Hippocampal formation (tissue), 2 donors: ENCODE measurements around the gene ARFRP1.
A peak's percentile ranks its signal among the peaks of the same experiment; 100 is the strongest.
"Not testable (repeated sequence)": the region's sequence is repeated elsewhere in the genome, so short reads cannot be mapped to it uniquely, and the experiment has no call there.

Source experiments
- DNase-seq, 2 donors: peaks; one replicate each; lab custom pipeline; 2025; lab: John Stamatoyannopoulos, UW

ARFRP1 gene

DNA sequence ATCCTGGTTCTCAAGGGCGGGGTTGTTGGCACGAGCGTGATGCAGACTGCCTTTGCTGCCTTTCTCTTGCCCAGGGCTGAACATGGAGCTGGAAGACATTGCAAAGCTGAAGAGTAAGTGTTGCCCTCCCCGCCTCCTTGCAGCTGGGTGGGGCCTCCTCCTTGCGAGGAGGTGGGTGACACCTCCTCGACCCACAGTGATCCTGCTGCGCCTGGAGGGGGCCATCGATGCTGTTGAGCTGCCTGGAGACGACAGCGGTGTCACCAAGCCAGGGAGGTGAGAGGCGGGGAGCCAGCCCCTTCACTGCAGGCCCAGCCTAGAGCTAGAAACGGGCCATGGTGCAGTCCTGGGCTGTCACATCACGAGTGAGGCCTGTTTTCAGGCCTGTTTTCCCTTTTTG lies 29.7 kb downstream of the ARFRP1 start:
- no peak for DNase-seq

DNA sequence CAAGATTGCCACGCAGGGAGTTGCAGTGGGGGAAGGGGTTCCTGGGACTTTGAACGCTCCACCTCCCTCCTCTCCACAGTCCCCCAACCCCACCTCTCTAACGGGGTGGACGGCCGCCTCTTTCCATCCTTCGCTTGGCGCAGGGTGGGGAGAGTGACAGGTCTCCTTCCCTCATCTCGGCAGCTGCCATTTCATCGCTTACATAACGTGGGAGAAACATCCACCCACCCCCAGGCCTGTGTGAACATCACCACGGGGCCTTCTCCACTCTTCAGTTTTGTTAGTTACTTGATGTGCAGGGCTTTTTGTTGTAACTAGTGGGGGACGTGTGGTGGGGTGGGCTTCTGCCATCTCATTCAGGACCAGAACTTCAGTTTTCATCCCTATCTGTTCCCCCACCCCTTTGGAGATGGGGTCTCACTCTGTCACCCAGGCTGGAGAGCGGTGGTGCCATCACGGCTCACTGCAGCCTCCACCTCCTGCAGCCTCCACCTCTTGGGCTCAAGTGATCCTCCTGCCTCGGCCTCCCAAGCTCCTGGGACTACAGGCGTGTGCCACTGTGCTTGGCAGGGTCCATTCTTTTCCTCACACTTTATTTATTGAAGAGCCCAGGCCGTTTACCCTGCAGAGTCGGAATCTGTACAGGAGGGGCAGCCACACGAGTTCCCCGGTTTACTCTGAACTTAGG lies 32.0 kb downstream of the ARFRP1 start:
- DNase-seq: no peak

DNA sequence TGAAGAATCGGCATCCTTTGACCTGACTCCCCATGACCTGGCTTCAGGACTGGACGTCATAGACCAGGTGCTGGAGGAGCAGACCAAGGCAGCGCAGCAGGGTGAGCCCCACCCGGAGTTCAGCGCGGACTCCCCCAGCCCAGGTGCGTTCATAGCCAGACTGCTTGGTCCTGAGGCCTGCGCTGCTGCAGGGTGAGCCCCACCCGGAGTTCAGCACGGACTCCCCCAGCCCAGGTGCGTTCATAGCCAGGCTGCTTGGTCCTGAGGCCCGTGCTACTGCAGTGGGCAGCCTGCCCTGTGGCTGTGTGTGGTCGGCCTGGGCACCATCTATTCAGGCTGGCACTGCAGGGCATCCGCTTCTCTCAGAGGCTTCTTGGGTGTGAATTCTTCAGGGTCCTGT lies 33.8 kb downstream of the ARFRP1 start:
- DNase-seq: no peak

DNA sequence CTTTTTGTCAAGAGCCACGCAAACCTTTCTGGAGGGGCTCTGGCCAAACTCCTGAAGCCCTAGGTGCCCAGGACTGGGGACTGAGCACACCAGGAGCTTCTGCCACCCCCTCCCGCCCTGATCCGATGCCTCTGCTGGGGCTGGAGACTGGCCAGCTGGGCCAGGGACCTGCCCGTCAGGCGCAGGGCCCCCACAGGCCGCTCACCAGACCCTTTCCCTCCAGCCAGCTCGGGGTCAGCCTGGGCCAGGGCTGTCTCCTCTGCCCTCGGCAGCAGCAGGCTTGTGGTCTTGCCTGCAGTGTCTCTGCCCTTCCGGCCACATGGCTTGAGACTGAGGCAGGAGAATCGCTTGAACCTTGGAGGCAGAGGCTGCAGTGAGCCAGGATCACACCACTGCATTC lies 35.1 kb downstream of the ARFRP1 start:
- DNase-seq: no peak

DNA sequence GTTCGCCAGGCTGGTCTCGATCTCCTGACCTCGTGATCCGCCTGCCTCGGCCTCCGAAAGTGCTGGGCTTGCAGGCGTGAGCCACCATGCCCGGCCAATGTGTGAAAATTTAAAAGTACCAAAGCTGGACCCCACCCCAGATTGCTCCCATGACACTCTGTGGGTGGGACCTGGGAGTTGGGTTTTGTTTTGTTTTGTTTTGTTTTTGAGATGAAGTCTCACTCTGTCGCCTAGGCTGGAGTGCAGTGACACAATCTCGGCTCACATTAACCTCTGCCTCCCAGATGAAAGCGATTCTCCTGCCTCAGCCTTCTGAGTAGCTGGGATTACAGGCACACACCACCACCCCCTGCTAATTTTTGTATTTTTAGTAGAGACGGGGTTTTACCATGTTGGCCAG lies 36.1 kb downstream of the ARFRP1 start:
- DNase-seq: not testable (repeated sequence)

DNA sequence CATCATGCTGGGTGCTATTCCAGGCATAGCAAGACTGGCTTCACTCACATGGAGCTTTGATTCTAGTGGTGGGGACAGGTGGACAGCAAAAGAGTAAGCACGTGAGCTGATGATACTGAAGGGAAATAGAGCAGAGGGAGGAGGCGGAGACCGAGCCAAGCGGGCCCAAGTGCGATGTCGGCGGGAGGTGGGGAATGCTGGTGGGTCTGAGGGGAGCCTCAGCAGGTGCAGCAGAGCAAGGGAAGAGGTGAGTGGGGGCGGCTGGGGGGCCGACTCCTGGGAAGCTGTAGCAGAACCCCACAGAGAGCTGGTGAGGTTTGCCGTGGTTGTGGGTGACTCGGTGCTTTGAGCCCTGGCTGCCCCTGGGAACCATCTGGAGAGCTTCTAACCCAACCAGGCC lies 39.4 kb downstream of the ARFRP1 start:
- DNase-seq: no peak

DNA sequence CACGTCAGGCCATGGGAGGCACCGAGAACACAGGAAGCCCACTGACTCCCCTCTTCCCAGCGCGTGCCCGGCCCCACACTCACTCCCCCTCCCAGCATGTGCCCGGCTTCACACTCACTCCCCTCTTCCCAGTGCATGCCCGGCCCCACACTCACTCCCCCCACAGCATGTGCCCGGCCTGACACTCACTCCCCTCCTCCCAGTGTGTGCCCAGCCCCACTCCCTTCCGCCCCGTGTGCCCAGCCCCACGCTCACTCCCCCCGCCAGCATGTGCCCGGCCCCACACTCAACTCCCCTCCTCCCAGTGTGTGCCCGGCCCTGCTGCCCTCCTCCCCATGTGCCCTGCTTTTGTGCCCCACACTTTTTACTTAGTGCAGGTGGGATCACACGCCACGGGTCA lies 39.9 kb downstream of the ARFRP1 start:
- no peak for DNase-seq

DNA sequence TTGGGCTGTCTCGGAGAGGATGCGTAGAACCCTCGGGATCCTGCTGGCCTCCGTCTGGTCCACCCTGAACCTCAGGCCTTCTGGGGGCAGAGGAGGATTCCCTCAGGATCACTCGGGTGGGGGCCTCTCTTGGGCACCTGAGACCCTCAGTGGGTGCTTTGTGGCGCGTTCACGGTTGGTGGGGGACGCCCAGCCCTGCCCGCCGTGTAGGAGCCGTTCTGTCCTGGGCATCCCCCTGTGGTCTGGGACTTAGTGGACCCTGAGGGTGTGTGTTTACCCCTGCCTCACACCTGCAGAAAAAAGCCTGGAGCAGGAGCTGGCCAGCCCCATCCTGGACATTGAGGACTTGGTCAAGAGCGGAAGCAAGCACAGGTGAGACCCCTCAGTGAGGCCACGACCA lies 42.1 kb downstream of the ARFRP1 start:
- no peak for DNase-seq

DNA sequence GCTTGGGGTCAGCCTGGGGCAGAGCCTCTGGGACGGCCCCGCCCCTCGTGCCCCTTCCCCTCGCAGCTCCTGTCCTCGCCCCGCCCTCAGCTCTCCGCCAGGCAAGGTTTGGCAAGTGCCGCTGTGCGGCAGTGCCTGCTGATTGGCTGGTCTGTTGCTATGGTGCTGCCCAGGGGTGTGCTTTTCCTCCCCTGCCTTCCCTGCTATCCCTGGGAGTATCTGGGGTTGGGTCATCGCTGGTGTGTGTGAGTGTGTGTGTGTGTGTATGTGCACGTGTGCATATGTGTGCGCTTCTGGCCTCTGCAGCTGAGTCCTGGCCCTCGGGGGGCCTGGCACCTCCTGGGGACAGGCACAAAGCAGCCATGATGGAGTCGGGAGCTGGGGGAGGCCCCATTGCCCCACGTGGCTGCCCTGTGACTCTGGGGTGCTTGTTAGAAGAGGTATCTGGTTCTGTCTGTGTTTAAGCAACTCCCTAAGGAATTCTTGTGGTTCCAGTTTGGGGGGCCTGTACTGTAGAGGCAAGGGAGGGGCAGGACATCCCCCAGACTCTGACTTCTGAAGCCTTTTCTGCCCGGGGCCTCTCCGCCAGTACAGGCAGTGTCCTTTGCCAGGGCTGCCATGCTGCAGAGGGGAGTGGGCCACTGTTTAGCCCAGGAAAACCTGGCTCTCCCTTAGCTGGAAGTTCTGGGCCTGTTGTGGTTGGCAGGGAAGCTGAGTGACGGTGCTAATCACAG lies 42.7 kb downstream of the ARFRP1 start:
- peak; percentile 17 to 39 for DNase-seq

DNA sequence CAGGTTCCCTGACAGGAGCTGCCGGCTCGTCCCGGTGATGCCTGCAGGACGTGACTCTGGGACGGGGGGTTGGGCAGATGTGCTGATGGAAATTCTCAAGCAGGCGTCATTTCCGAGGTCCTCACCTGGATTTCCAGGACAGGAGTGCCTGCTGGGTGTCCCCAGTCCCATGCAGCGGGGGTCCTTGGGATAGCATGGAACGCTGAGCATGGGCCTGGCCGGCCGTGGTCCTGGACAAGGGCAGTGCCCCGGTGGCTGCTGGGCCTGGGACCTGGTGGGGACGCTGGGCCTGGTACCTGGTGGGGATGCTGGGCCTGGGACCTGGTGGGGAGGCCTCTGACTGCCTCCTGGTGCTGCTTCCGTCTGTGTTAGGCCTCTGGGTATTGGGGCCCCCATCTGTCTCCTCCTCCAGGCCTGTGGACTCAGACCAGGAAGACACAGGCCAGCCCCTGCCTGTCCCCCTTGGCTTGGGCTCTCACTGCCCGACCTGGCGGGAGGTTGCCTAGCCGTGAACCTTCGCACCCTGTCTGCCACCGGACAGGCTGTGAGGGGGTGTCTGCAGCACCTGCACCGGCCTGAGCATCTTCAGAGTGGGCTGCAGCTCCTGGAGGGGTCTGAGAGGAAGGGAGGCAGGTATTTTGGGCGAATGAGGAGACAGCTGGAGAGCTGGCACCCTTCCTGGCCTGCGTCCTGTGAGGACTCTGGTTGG lies 43.5 kb downstream of the ARFRP1 start:
- no peak for DNase-seq

DNA sequence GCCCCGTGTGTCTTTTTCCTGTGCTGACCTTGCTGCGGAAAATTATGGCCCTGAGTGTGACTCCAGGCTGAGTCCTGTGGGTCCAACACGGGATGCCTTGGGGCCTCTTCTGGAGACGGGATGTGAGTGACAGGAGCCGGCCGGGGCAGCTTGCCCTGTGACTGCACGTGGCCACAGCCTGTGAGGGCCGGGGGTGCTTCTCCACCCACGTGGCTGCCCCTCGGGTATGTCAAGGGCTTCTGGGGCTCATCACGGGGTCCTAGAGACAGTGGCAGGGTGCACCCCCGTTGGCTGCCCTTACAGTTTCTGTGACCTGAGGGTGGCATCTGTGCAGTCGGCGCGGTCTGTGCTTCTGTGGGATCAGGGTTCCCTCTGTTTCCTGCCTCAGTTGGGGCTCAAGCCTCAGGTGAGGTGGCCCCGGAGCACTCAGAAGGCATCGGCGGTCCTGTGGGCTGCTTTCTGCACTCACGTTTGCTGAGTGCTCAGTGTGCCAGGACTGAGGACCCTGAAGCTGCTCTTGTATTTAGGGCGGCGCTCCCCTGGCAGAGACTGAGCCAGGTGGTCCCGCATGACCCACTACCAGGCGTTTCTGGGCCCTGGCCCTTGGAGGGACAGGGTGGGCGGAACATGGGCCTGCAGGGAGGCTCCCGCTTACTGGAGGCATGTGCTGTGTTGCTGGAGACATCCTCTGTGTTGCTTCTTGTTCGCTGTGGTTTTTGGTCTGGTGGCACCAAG lies 44.3 kb downstream of the ARFRP1 start:
- DNase-seq: no peak

DNA sequence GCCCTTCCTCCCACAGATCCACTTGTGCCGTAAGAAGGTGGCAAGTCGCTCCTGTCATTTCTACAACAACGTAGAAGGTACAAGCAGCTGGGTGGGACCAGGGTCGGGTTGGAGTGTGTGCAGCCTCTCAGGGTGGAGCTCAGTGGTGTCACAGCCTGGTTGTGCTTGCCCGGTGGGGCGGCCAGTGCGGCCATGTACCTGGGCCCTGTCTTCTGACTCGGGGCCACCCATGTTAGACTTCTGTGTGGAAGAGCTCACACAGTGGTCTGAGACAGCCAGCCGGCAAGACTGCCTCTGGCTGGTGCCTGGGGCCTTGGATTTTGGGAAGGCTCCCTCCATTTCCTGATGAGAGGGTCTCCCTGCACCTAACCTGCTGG lies 45.0 kb downstream of the ARFRP1 start:
- DNase-seq: no peak

DNA sequence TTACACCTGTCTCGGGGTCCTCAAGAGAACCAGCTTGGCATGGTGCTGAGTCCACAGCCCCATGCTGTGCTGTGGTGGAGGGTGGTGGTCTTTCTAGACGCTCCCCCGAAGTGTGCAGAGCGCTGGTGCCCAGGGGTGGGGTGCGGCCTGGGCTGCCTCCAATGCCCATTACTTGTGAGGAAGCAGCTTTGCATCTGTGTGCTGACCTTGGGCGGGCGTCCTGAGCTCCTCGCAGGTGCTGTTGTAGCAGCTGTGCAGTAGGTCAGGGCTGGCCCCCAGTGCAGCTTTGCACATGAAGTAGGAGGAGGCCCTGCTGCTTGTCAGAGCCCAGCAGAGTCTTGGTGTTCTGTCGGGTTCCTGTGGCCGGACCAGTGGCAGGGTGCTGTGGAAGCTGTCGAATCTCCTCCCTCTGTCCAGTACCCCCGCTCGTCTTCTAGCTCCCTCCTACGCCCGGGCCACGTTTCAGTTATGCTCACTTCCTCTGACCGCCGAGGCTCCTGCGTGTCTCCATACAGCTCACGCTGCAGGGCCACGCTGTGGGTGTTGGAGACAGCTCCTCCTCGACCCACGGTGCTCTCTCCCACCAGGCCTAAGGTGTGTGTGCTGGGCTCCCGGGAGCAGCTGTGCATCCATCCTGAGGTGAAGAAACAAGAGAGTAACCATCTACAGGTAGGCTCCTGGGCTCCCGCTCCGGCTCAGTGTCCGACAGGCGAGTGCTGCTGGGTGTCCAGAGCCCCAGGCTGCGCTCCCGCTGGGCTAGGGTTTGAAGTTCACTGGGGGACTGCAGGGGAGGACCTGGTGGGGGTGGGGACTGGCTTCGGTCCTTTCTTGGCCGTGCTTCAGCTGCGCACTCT lies 45.6 kb downstream of the ARFRP1 start:
- DNase-seq: no peak

DNA sequence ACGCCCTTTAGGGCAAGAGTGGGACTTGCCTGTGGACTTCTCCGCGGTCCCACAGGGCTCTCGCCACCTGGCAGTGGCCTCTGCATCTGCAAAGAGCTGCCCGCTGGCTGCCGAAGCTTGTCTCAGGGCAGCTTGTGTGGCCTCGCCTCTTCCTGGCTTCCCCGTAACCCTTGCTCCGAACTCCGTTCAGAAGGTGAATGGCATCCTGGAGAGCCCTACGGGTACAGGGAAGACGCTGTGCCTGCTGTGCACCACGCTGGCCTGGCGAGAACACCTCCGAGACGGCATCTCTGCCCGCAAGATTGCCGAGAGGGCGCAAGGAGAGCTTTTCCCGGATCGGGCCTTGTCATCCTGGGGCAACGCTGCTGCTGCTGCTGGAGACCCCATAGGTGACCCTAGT lies 46.7 kb downstream of the ARFRP1 start:
- DNase-seq: no peak

DNA sequence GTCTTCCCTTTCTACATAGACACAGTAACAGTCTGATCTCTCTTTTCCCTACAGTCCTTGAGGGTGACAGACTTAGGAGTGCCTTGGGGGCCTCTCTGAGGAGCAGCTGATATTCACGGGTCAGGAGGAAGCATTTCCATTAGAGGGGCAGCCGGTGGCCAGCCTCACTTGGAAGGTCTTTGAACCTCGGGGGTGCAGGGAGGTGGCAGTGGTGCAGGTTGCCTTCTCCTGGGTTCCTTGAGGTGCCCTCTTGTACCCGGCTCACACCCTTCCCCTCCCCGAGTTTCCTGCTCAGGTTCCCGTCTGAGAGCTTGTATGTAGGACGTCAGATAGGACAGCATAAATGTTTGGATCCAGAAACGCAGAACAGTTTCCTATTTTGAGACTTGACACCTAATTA lies 47.2 kb downstream of the ARFRP1 start:
- DNase-seq: no peak

DNA sequence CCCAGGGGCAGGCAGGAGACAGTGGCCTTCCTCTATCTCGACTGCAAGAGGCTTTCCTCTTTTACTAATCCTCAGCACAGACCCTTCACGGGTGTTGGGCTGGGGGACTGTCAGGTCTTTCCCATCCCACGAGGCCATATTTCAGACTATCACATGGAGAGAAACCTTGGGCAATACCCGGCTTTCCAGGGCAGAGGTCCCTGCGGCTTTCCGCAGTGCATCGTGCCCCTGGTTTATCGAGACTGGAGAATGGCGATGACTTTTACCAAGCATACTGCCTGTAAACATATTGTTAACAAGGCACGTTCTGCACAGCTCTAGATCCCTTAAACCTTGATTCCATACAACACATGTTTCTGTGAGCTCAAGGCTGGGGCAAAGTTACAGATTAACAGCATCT lies 47.6 kb downstream of the ARFRP1 start:
- DNase-seq: not testable (repeated sequence)

DNA sequence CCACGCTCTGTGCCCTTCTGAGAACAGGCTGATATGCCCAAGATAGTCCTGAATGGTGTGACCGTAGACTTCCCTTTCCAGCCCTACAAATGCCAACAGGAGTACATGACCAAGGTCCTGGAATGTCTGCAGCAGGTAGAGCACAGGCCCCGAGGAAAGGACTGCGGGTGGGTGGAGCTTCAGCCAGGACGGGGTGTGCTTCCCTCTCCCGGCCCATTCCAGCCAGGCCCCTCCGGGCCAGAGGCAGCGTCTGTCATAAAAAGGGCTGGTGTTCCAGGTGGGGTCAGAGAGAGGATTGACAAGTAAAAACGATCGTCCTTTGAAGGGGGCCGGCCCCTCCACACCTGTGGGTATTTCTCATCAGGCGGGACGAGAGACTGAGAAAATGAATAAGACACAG lies 48.4 kb downstream of the ARFRP1 start:
- no peak for DNase-seq

DNA sequence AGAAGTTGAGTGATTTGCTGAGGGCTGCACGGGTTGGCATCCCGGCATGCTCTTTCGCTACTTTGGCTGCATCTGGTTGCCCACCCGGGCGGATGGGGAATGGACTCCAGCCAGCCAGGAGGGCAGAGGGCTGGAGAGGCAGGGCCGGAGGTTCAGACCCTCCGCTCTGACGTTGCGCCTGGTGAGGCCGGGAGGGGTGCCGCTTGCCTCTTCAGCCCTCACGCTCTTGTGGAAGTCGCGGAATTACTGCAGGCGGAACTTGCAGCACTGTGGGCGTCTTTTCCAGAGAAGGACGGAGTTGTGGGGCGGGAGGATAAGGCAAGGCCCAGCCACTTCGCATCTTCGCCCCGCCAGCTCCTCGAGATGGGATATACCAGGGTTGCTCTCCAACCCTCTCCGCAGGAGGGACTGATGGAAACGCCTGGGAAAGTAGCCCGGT lies 49.0 kb downstream of the ARFRP1 start:
- DNase-seq: no peak

DNA sequence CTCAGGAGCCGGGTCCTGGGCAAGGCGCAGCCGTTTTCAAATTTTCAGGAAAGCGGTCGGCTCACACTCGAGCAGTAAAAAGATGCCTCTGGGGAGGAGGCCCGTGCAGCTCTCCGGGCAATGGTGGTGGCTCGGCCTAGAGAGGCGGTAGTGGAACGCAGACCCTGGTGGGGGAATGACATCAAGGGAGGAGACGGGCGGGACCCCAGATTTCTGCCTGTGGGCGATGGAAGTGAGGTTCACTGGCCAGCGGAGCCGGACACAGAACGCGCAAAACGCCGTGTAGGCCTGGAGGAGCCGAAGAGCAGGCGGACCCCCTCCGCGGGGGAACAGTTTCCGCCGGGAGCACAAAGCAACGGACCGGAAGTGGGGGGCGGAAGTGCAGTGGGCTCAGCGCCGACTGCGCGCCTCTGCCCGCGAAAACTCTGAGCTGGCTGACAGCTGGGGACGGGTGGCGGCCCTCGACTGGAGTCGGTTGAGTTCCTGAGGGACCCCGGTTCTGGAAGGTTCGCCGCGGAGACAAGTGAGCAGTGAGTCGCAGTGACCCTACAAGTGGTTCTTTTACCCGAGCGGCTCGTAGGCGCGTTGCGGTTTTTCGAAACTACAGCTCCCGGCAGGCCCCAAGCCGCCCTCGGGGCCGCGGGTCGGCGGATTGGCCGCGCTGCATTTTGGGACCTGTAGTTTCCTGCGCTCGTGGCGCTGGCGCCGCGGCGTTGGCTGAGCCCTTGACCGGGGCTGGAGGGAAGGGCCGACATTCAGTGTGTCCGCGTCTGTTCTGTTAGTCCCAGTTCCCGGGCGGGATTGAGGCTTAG lies 49.6 kb downstream of the ARFRP1 start, which contains the start of gene RTEL1:
Gene RTEL1 (plus strand): TSS at position 376 of the 812 bp plus-strand sequence. CDS start 1,091 bp downstream, outside the sequence.
- DNase-seq: peak; percentile 85 to 97

DNA sequence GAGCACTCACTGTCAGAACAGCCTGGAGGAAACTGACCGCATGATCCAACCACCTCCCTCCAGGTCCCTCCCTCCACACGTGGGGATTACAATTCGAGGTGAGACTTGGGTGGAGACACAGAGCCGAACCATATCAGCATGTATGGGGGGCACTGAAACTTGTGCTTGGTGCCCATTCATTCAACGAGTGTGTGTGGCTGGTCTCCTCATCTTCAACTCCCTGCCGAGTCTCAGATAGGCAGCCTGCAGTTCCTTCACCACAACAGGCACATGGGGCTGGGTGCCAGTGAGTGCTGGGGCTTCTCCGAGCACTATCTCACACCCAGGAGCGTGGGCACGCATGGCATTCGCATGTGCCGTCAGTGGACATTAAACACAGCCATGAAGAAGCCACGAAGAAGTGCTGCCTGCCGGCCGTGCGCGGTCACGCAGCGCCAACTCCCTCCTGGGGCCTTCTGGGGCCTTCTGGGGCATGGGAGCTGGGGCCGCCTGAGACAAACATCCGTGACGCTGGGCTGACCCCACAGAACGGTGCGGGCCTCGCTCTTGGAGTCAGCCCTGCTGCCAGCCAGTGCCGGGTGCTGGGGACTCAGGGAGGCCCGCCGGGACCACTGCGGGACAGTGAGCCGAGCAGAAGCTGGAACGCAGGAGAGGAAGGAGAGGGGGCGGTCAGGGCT lies 50.4 kb downstream of the ARFRP1 start:
- no peak for DNase-seq
